Panc1 (cell line): ENCODE measurements around the gene ERMP1.

Experiments
- CTCF ChIP-seq: fragments of 450-650 bp; IDR thresholded peaks from 2 replicates; pipeline ENCODE4 v1.5.1; 2017; ENCODE audit warnings: mild to moderate bottlenecking
- REST ChIP-seq, 2 experiments: IDR thresholded peaks; 2 replicates each; pipeline ENCODE4 v1.6.1; 2011 to 2012; ENCODE audit warnings: low read depth in 2 of 2, control low read depth in 1 of 2, low read length in 1 of 2, mild to moderate bottlenecking in 1 of 2, moderate library complexity in 1 of 2; ENCODE audit not compliant: insufficient read depth in 1 of 2

- TF ChIP-seq CTCF (no peak), REST (IDR thresholded peaks at IDR 0.05; ENCODE audit: insufficient read depth in 1 of 2, low read depth in 2 of 2, low read length in 1 of 2) (no peak)
These were observed 45.7 kb downstream of the ERMP1 start for GRCh38 chr9:5787220-5787619.
